ENCODE results near the gene PATJ. TPM values are rescaled to one million over a fixed set of nuclear protein-coding genes. Genes with fewer than 3 reads are reported as not detected.
"Not testable (repeated sequence)": the region's sequence is repeated elsewhere in the genome, so short reads cannot be mapped to it uniquely, and the experiment has no call there.

Gene PATJ
- total RNA-seq, 1 donor from 2014 or later, result 5.7 TPM

DNA sequence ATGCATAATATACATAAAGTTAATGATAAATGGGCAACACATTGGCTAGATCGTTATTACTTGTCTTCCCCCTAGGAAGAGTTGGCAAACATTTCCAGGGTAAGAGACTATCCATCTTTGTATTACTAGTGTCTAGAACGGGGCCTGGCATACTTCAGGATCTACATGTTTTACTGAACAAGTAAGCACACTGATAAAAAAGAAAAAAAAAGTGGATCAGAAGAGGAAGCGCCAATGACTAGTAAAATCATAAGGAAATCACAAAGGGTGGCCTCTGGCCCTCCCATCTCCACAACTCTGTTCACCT, 17.8 kb upstream of the PATJ start:
- peaks cover 6 to 11% (median 7%) of the 10 kb centered on the region in 3 donors for H3K4me1 ChIP-seq (ENCODE audit: control insufficient read depth in 3 of 3, insufficient read depth in 3 of 3, low read length in 3 of 3)
- peak overlapping the region; percentile 99 to 100 (median 99) for H3K9ac ChIP-seq (ENCODE audit: low read depth in 1 of 3, low read length in 3 of 3)
- peak overlapping the region; percentile 95 for H3K27ac ChIP-seq (ENCODE audit: low read depth, low read length)
- no peaks in the 10 kb centered on the region for H3K9me3 ChIP-seq (ENCODE audit: control insufficient read depth in 3 of 3, low read length in 3 of 3)
- peak overlapping the region; percentile 97 to 100 (median 100) for H3K4me3 ChIP-seq (ENCODE audit: low read length in 3 of 3)
- no peaks in the 10 kb centered on the region for H3K27me3 ChIP-seq (ENCODE audit: control insufficient read depth in 3 of 3, insufficient read depth in 3 of 3, low read length in 3 of 3)
- H3K36me3 ChIP-seq (ENCODE audit: control insufficient read depth in 3 of 3, insufficient read depth in 3 of 3, low read length in 3 of 3), result peaks cover 0 to 5% (median 3%) of the 10 kb centered on the region in 3 donors

- H3K4me3 ChIP-seq (ENCODE audit: low read length in 3 of 3), result peak within 1 kb of the TSS; percentile 97 to 100 (median 100)
- H3K9me3 ChIP-seq (ENCODE audit: control insufficient read depth in 3 of 3, low read length in 3 of 3), result no peaks in the 10 kb centered on the region
- H3K36me3 ChIP-seq (ENCODE audit: control insufficient read depth in 3 of 3, insufficient read depth in 3 of 3, low read length in 3 of 3), result peaks cover 0 to 5% (median 3%) of the 10 kb centered on the region in 3 donors
- peak within 1 kb of the TSS; percentile 99 to 100 (median 99) for H3K9ac ChIP-seq (ENCODE audit: low read depth in 1 of 3, low read length in 3 of 3)
- H3K4me1 ChIP-seq (ENCODE audit: control insufficient read depth in 3 of 3, insufficient read depth in 3 of 3, low read length in 3 of 3), result peaks cover 6 to 11% (median 7%) of the 10 kb centered on the region in 3 donors
- peak within 1 kb of the TSS; percentile 95 for H3K27ac ChIP-seq (ENCODE audit: low read depth, low read length)
- no peaks in the 10 kb centered on the region for H3K27me3 ChIP-seq (ENCODE audit: control insufficient read depth in 3 of 3, insufficient read depth in 3 of 3, low read length in 3 of 3)
Measured at GRCh38 chr1:61724813-61725694, 17.2 kb upstream of the PATJ start, which contains the start of gene TM2D1. Gene TM2D1 (minus strand): TSS chr1:61725141. CDS start chr1:61725120, 21 bp downstream.

GRCh38 chr1:61727544-61727943, 14.7 kb upstream of the PATJ start:
- Histone ChIP-seq H3K9me3 (ENCODE audit: control insufficient read depth in 3 of 3, low read length in 3 of 3) (no peaks in the 10 kb centered on the region), H3K4me3 (ENCODE audit: low read length in 3 of 3) (no peak overlapping the region), H3K27me3 (ENCODE audit: control insufficient read depth in 3 of 3, insufficient read depth in 3 of 3, low read length in 3 of 3) (no peaks in the 10 kb centered on the region), H3K4me1 (ENCODE audit: control insufficient read depth in 3 of 3, insufficient read depth in 3 of 3, low read length in 3 of 3) (peaks cover 6 to 11% (median 7%) of the 10 kb centered on the region in 3 donors), H3K27ac (ENCODE audit: low read depth, low read length) (no peak overlapping the region), H3K36me3 (ENCODE audit: control insufficient read depth in 3 of 3, insufficient read depth in 3 of 3, low read length in 3 of 3) (no peaks in the 10 kb centered on the region), H3K9ac (ENCODE audit: low read depth in 1 of 3, low read length in 3 of 3) (no peak overlapping the region)

DNA sequence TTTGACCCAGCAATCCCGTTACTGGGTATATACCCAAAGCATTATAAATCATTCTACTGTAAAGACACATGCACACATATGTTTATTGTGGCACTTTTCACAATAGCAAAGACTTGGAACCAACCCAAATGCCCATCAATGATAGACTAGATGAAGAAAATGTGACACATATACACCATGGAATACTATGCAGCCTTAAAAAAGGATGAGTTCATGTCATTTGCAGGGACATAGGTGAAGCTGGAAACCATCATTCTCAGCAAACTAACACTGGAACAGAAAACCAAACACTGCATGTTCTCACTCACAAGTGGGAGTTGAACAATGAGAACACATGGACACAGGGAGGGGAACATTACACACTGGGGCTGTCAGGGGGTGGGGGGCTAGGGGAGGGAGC, 11.6 kb upstream of the PATJ start:
- not testable (repeated sequence) for H3K27me3 ChIP-seq (ENCODE audit: control insufficient read depth in 3 of 3, insufficient read depth in 3 of 3, low read length in 3 of 3); H3K4me3 ChIP-seq (ENCODE audit: low read length in 3 of 3); H3K36me3 ChIP-seq (ENCODE audit: control insufficient read depth in 3 of 3, insufficient read depth in 3 of 3, low read length in 3 of 3); H3K9ac ChIP-seq (ENCODE audit: low read depth in 1 of 3, low read length in 3 of 3); H3K4me1 ChIP-seq (ENCODE audit: control insufficient read depth in 3 of 3, insufficient read depth in 3 of 3, low read length in 3 of 3); H3K9me3 ChIP-seq (ENCODE audit: control insufficient read depth in 3 of 3, low read length in 3 of 3); H3K27ac ChIP-seq (ENCODE audit: low read depth, low read length)

DNA sequence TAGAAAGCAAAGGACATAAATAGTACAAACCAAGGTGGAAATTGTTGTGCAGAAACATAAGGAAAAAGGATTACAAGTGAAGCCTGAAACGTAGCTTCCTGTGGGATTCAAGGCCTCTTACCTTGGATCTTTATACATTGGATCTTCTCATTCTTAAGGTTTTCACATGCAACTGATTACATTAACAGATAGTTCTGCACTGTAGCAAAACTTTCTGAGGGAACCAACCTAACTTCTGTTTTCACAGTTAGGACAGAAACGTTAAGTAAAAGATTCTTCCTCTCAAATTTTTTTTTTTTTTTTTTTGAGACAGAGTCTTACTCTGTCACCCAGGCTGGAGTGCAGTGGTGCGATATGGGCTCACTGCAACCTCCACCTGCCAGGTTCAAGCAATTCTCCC, 9.6 kb upstream of the PATJ start:
- no peaks in the 10 kb centered on the region for H3K4me1 ChIP-seq (ENCODE audit: control insufficient read depth in 3 of 3, insufficient read depth in 3 of 3, low read length in 3 of 3)
- no peaks in the 10 kb centered on the region for H3K36me3 ChIP-seq (ENCODE audit: control insufficient read depth in 3 of 3, insufficient read depth in 3 of 3, low read length in 3 of 3)
- H3K9me3 ChIP-seq (ENCODE audit: control insufficient read depth in 3 of 3, low read length in 3 of 3), result no peaks in the 10 kb centered on the region
- H3K27ac ChIP-seq (ENCODE audit: low read depth, low read length), result no peak overlapping the region
- H3K27me3 ChIP-seq (ENCODE audit: control insufficient read depth in 3 of 3, insufficient read depth in 3 of 3, low read length in 3 of 3), result no peaks in the 10 kb centered on the region
- H3K4me3 ChIP-seq (ENCODE audit: low read length in 3 of 3), result no peak overlapping the region
- H3K9ac ChIP-seq (ENCODE audit: low read depth in 1 of 3, low read length in 3 of 3), result no peak overlapping the region

- Histone ChIP-seq H3K4me3 (ENCODE audit: low read length in 3 of 3) (peak overlapping the region in 1 of 3 donors; percentile 84), H3K27me3 (ENCODE audit: control insufficient read depth in 3 of 3, insufficient read depth in 3 of 3, low read length in 3 of 3) (no peaks in the 10 kb centered on the region), H3K4me1 (ENCODE audit: control insufficient read depth in 3 of 3, insufficient read depth in 3 of 3, low read length in 3 of 3) (peaks cover 0 to 13% (median 4%) of the 10 kb centered on the region in 3 donors), H3K9me3 (ENCODE audit: control insufficient read depth in 3 of 3, low read length in 3 of 3) (no peaks in the 10 kb centered on the region), H3K36me3 (ENCODE audit: control insufficient read depth in 3 of 3, insufficient read depth in 3 of 3, low read length in 3 of 3) (peaks cover 0 to 2% (median 0%) of the 10 kb centered on the region in 3 donors), H3K27ac (ENCODE audit: low read depth, low read length) (peak overlapping the region; percentile 97), H3K9ac (ENCODE audit: low read depth in 1 of 3, low read length in 3 of 3) (peak overlapping the region in 2 of 3 donors; percentile 89 to 97)
Measured at GRCh38 chr1:61740751-61741700, 1.3 kb upstream of the PATJ start.

GRCh38 chr1:61742620-61743430, 545 bp downstream of the PATJ start:
- Histone ChIP-seq H3K4me3 (ENCODE audit: low read length in 3 of 3) (peak overlapping the region; percentile 84 to 88 (median 85)), H3K4me1 (ENCODE audit: control insufficient read depth in 3 of 3, insufficient read depth in 3 of 3, low read length in 3 of 3) (peaks cover 0 to 13% (median 4%) of the 10 kb centered on the region in 3 donors), H3K27ac (ENCODE audit: low read depth, low read length) (peak overlapping the region; percentile 97), H3K9ac (ENCODE audit: low read depth in 1 of 3, low read length in 3 of 3) (peak overlapping the region; percentile 97 to 99 (median 97)), H3K9me3 (ENCODE audit: control insufficient read depth in 3 of 3, low read length in 3 of 3) (no peaks in the 10 kb centered on the region), H3K36me3 (ENCODE audit: control insufficient read depth in 3 of 3, insufficient read depth in 3 of 3, low read length in 3 of 3) (peaks cover 0 to 2% (median 0%) of the 10 kb centered on the region in 3 donors), H3K27me3 (ENCODE audit: control insufficient read depth in 3 of 3, insufficient read depth in 3 of 3, low read length in 3 of 3) (no peaks in the 10 kb centered on the region)

GRCh38 chr1:61743431-61743705, 1.1 kb downstream of the PATJ start:
- peak overlapping the region; percentile 97 for H3K27ac ChIP-seq (ENCODE audit: low read depth, low read length)
- H3K27me3 ChIP-seq (ENCODE audit: control insufficient read depth in 3 of 3, insufficient read depth in 3 of 3, low read length in 3 of 3), result no peaks in the 10 kb centered on the region
- peak overlapping the region; percentile 84 to 88 (median 85) for H3K4me3 ChIP-seq (ENCODE audit: low read length in 3 of 3)
- H3K9me3 ChIP-seq (ENCODE audit: control insufficient read depth in 3 of 3, low read length in 3 of 3), result no peaks in the 10 kb centered on the region
- peak overlapping the region; percentile 97 to 99 (median 97) for H3K9ac ChIP-seq (ENCODE audit: low read depth in 1 of 3, low read length in 3 of 3)
- H3K4me1 ChIP-seq (ENCODE audit: control insufficient read depth in 3 of 3, insufficient read depth in 3 of 3, low read length in 3 of 3), result peaks cover 0 to 13% (median 4%) of the 10 kb centered on the region in 3 donors
- H3K36me3 ChIP-seq (ENCODE audit: control insufficient read depth in 3 of 3, insufficient read depth in 3 of 3, low read length in 3 of 3), result peaks cover 0 to 2% (median 0%) of the 10 kb centered on the region in 3 donors

Data from skeletal muscle tissue (tissue), 4 donors.